Measurements from ENCODE around the gene KRT17.
"Not testable (repeated sequence)": the region's sequence is repeated elsewhere in the genome, so short reads cannot be mapped to it uniquely, and the experiment has no call there.

The KRT17 gene

GRCh38 chr17:41619927-41620582 lies 4.3 kb downstream of the KRT17 start:
- not testable (repeated sequence) for DNase-seq (ENCODE audit: low spot score)

- no peak for DNase-seq (ENCODE audit: low spot score)
Observed at GRCh38 chr17:41619036-41619926, 5.1 kb downstream of the KRT17 start.

- no peak for DNase-seq (ENCODE audit: low spot score)
Observed at GRCh38 chr17:41618341-41619035, 5.9 kb downstream of the KRT17 start.

- DNase-seq (ENCODE audit: low spot score) = no peak
Observed at GRCh38 chr17:41617698-41618097, 6.7 kb downstream of the KRT17 start.

GRCh38 chr17:41617136-41617535 lies 7.2 kb downstream of the KRT17 start:
- no peak for DNase-seq (ENCODE audit: low spot score)

GRCh38 chr17:41616486-41616885 lies 7.9 kb downstream of the KRT17 start:
- not testable (repeated sequence) for DNase-seq (ENCODE audit: low spot score)

GRCh38 chr17:41615454-41615853 lies 8.9 kb downstream of the KRT17 start:
- no peak for DNase-seq (ENCODE audit: low spot score)

- DNase-seq (ENCODE audit: low spot score) = not testable (repeated sequence)
Observed at GRCh38 chr17:41614767-41615166, 9.6 kb downstream of the KRT17 start.

GRCh38 chr17:41614098-41614497 lies 10.3 kb downstream of the KRT17 start:
- DNase-seq (ENCODE audit: low spot score) = no peak

- DNase-seq (ENCODE audit: low spot score) = no peak
Observed at GRCh38 chr17:41613277-41614082, 10.9 kb downstream of the KRT17 start.

GRCh38 chr17:41612376-41613160 lies 11.8 kb downstream of the KRT17 start, which contains the start of gene KRT16:
KRT16 (minus strand) TSS chr17:41612767; CDS start chr17:41612688, 79 bp downstream.
- DNase-seq (ENCODE audit: low spot score) = peak; percentile 49

GRCh38 chr17:41610965-41611640 lies 13.3 kb downstream of the KRT17 start:
- DNase-seq (ENCODE audit: low spot score) = no peak

GRCh38 chr17:41610061-41610517 lies 14.3 kb downstream of the KRT17 start:
- DNase-seq (ENCODE audit: low spot score) = not testable (repeated sequence)

- not testable (repeated sequence) for DNase-seq (ENCODE audit: low spot score)
Observed at GRCh38 chr17:41606930-41607329, 17.4 kb downstream of the KRT17 start.

GRCh38 chr17:41602524-41602923 lies 21.9 kb downstream of the KRT17 start:
- no peak for DNase-seq (ENCODE audit: low spot score)

- DNase-seq (ENCODE audit: low spot score) = no peak
Observed at GRCh38 chr17:41600318-41600717, 24.1 kb downstream of the KRT17 start.

- DNase-seq (ENCODE audit: low spot score) = no peak
Observed at GRCh38 chr17:41599680-41600079, 24.7 kb downstream of the KRT17 start.

- DNase-seq (ENCODE audit: low spot score) = no peak
Observed at GRCh38 chr17:41595585-41595984, 28.8 kb downstream of the KRT17 start.

GRCh38 chr17:41594363-41594915 lies 29.9 kb downstream of the KRT17 start:
- no peak for DNase-seq (ENCODE audit: low spot score)
